ENCODE results near the gene MYOM1.
"Not testable (repeated sequence)": the region's sequence is repeated elsewhere in the genome, so short reads cannot be mapped to it uniquely, and the experiment has no call there.

The MYOM1 gene

DNA sequence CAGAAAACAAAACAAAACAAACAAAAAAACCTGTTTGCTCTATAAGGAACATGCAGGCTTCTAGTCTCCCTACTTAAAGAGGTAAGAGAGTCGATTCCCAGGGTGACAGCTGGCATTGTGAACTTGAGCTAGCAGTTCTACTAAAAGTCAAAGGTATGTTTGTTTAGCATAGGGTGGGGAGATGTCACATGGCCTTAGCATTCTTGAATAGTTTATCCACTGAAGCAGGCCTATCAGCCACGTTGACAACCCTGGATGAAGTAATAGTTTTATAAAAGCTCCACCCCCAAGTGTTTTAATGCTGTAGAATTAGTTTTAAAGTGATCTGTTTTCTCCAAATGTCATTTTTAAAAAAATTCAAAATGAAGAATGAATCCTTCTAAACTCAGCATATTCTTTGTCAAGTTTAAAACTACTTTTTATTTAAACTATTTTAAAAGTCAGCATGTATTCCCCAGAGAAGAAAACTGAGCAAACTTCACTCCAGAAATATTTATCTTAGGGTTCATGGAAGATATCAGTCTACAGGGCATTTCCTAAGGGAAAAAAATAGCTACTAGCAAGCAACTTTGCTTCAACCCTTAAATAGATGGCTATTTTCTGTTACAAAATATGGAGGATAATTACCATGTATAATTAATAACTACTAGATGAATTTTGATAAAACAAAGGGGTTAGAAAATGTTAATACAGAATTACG lies 1.7 kb downstream of the MYOM1 start:
- no peak for DNase-seq

DNA sequence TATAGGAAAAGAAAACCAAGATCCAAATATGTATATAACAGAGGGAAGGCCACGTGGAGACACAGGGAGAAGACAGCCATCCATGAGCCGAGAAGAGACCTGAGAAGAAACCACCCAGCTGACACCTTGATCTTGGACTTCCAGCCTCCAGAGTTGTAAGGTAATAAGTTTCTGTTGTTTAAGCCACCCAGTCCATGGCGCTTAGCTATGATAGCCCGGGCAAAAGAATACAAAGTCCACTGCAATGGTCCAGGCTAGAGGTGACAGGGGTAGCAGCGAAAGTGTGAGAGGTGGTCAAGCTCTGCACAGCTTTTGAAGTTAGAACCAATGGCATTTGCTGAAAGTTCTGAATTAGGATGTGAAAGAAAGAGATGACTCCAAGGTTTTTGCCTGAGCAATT lies 2.8 kb downstream of the MYOM1 start:
- DNase-seq = no peak

DNA sequence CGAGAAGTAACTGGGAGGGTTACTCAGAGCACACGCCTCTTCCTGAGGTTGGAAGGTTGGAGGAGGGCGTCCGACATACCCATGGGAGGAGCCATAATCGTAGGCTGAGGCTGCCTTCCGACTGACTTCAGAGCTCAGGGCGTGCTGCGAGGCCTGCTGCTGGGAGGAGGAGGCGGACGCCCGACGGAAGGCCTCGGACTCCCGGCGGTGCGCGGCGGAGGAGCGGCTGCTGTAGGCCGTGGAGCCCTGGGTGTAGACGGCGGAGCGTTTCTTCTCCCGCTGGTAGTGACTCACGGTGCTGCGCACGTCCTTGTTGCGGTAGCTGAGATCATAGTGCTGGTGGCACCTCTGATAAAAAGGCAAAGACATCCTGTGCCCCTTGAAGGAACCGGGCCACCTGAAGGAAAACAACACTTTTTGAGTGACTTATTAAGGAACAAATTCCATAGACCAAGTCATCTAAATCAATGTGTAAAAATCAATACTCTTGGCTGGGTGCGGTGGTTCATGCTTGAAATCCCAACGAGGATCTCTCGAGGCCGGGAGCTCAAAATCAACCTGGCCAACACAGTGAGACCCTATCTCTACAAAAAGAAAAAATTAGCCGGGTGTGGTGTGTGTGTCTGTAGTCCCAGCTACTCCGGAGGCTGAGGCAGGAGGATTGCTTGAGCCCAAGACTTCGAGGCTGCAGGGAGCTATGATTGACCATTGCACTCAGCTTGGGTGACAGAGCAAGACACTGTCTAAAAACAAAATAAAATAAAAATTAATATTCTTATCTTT lies 4.7 kb downstream of the MYOM1 start:
- no peak for DNase-seq

DNA sequence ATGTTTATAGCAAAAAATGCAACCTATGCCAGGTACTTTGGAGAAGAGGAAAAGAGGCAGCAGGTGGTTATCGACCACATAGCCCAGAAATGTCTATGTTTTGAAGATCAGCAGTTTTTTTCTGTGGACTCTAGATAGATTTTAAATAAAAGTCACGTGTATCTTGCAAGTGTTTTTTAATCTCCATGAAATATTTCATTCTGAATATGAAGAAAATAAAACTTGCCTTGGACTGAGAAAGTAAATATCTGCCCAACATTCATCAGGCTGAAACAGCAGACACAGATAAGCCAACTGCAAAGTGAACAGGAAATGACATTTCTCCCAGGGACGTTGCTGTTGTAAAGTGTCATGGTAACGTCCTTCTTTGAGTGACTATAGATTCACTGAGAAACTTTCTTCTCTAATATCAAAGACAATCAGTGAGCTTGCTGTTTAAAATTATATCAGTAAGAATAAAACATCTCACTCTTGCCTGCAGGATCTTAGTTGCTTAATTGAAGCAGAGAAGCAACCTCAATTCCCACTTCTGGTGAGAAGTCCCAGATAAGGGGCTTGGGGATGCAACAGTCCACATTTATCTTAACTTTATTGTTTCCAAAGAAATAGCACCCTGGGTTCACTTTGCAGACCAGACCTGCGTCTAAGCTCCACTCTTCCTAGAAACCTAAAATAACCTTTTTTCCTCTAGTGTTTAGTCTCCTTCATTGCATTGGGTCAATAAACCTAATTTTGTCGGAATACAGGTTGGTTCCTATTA lies 6.3 kb downstream of the MYOM1 start:
- no peak for DNase-seq

DNA sequence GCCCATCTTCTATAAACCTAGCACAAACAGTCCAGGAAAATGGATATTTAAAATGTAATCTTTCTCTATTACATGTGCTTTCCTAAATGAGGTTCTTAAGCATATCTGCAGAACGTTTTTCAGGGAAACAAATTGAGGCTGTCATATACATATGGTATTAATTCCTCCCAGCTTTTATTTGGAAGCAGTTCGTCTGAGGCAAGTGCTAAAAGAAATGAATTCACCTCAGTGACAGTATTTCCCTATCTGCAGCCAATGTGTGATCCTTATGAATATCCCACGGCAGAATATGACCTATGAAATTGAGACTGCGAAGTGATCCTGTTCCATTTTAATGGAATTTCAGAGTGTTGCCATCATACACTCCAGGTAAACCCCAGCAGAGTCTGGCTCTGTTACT lies 7.1 kb downstream of the MYOM1 start:
- no peak for DNase-seq

DNA sequence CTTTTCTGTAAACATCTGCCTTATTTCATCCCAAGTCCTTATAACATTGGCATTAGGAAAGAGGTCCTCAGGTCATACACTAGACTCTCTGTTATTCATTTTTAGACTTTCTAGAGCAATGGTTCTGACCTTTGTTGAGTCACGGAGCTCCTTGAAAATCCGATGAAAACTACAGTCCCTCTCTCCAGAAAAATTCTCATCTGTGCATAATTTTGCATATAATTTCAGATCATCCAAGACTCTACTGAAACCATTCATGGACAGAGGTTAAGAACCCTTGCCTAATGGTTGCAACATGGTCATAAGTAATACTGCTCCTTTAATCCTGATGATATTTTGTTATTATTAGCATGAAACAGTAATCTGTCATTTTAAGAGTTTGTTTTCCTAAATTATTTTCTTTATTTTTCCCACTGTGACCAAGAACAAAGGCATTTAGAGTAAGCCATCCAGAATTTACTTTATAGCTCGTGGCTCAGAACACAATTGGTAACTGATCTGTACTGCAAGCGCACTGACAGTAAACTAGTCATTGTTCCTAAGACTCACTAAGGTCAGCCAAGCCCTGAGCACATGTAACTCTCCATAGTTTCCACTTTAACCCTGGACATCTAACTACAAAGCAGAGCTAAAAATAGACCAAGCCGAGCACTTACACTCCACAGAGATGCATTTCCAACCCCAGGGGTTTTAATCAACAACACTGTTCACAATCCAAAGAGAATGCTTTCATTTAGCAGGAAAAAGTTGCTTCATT lies 8.4 kb downstream of the MYOM1 start:
- no peak for DNase-seq

DNA sequence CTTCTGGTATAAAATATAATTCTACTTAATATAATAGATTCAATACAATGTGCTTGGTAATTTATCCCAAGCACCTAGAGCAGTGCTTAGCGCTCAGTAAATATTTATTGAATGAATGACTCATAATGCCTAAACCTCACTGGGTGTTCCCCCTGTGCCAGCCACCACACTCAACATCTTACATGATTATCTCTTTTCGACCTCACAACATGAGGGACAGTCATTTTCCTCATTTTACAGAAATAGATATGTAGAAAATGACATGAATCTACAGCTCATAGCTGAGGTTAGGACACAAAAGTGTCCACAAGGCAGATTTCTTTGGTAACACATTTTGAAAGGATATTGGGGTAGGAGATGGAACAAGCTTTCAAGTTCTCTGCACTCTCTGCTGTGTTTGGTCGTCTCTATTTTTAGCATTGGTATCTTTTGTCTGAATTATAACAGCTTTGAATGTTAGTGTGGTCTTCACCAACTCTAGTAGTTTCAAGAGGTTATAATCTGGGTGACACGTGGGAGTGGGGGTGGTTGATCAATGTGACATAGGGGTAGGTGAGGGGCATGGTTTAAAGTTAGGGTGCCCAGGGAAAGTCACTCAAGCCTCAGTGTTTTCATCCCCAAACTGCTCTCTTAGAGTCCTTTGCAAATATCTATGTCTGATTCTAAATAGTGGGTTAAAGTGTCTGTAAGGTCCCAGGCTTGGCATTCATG lies 9.8 kb downstream of the MYOM1 start:
- no peak for DNase-seq

DNA sequence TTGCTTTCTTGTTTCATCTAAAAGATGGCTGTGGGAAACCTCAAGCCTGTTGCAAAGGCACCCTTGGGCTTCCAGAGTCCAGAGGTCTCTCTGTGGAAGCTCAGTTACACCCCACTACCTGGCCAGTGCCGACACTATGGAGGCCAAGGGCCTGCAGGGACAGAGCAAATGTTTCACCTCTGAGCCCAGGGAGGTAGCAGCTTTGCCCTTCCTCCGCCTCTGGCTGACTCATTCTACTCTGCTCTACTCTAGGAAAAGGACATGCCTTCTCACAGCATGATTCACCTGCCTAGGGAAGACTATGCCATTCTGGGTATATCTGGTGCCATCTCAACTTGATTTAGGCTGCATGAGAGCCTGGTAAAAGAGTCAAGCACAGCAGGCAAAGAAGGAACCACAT lies 12.2 kb downstream of the MYOM1 start:
- DNase-seq = no peak

DNA sequence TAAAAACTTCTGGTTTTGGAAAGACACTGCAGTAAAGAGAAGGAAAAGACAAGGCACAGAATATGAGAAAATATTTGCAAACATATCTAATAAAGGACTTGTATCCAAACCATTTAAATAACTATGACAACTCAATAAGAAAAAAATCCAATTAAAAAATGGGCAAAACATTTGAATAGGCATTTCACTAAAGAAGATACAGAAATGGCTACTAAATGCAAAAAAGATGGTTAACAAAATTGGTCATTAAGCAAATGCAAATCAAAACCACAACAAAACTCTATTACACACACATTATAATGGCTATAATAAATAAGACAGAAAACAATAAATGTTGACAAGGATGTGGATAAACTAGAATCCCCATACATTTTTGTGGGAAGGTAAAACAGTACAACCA lies 14.5 kb downstream of the MYOM1 start:
- DNase-seq = no peak

DNA sequence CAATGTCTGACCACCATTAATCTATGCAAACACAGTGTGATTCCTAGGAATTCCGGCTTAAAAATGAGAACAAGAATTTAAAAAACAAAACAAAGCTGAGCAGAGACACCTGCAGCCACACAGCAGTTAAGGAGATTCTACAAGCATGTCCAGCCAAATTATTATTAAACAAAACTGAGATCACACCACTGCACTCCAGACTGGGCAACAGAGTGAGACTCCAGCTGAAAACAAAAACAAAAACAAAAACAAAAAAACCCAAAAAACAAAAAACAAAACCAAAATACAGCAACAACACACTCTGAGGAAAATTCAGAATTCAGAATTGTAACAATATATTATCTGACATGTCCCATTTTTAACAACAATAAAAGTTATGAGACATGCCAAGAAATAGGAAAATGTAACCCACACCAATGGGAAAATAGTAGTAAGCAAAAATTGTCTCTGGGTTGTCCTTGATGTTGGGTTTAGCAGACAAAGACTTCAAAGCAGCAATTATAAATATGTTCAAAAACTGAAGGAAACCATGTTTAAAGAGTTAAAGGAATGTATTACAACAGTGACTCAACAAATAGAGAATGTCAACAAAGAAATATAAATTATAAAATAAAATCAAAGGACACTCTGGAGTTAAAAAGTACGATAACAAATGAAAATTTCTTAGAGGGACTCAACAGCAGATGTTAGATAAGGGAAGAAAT lies 19.7 kb downstream of the MYOM1 start:
- DNase-seq = no peak

DNA sequence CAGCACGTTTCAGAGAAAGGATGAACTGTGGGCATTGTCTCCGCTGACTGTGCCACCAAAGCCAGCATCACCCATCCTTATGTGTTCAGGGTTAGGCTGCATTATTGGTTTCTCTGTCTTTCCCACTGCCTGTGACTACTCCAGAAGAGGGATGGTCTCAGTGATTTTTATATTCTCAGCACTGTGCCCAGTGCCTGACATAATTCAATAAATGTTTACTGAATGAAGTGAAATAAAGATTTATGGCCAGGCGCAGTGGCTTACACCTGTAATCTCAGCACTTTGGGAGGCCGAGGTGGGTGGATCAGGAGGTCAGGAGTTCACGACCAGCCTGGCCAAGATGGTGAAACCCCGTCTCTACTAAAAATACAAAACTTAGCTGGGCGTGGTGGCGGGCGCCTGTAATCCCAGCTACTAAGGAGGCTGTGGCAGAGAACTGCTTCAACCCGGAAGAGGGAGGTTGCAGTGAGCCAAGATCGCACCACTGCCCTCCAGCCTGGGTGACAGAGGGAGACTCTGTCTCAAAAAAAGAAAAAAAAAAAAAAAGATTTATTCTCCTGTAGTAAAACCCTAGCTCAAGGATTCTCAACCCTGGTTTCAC lies 21.4 kb downstream of the MYOM1 start:
- DNase-seq = not testable (repeated sequence)

DNA sequence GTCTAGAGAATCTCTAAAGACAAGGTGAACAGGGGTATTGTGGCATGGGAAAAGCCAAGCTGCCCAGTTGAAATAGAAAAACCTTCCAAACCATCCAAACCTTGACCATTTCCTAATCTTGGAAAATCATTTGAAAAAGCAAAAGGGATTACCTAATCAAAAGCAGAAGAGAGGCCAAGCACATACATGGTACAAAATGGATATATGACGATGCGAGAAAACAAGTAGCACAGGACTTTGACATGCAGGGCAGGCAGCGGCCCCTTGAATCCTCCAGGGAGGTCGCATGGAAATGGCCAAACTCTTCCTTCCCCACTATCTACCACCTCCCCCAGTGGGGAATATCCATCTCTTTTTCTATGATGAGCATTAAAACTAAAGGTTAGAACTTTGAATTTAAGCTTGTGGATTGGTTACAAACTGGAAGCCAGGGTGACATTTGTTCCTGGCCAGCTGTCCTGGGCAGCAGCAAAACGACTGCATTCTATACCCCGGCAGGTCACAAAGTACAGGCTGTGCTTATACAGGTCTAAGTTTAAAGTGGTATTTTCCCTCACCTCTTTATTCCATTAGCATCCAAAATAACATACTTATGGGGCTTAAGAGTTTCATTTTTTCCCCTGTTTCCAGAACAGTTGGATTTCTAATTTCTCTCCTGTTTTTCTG lies 24.7 kb downstream of the MYOM1 start:
- no peak for DNase-seq

DNA sequence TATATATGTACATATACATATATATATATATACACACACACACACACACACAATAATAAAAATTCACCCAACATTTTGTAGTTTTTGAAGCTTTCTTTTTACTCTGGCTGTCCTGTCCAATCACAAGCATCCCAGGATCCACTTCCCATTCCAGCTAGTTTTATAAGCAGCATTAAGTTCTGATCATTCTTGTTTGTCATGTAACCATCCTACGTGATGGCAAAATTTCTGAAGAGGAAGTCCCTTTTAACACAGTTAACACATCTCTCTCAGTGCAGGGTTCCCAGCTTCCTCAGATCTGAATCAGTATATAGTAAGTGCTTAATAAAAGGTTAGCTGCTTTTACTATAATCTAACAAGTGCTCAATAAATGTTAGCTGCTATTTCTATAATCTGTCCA lies 26.4 kb downstream of the MYOM1 start:
- no peak for DNase-seq

DNA sequence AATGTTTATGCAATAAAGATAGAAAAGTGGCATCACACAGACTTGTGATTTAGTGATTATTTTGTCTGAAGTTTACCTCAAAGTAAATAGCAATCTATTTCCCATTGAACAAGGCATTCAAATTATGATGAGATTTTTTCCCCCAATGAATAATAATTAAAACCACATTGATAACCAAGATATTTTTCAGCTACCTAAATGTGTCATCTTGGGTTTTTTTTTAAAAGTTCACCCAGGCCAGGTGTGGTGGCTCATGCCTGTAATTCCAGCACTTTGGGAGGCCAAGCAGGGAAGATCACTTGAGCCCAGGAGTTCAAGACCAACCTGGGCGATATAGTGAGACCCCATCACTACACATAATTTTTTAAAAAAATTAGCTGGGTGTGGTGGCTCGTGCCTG lies 27.0 kb downstream of the MYOM1 start:
- DNase-seq = no peak

DNA sequence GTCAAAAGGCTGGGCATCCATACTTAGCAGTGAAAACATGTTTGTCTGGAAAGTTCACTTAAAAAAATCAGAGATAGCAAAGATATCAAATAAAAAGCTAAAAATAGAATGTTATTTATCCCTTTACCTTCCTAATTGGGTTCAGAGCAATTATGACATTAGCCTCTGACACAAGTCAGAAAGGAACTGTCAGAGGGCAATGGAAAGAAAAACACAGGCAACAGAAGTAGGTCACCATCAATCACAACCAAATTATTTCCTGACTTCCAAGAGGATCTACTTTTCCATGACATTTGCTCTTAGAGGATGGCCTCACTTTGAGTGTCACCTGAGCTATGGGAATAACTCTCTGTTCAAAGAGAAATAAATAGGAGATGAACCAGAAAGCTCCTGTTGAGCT lies 27.5 kb downstream of the MYOM1 start:
- no peak for DNase-seq

DNA sequence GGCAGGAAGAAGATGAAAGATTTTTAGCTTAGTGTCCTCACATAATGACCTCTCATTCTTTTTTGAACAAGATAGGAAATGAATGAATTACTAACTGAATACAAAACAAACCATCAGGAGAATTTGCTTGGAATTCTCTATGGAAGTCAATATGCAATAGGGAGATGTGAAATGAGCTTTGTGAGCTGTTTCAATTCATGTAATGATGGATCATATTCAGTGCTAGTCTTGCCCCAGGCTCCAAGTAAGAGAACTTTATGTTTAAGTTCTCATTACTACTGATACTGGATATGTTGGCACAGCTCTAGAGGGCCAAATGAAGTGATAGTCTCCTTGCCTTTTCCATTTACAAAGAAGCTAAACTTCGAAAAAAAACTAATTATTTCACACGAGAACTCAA lies 29.2 kb downstream of the MYOM1 start:
- no peak for DNase-seq

DNA sequence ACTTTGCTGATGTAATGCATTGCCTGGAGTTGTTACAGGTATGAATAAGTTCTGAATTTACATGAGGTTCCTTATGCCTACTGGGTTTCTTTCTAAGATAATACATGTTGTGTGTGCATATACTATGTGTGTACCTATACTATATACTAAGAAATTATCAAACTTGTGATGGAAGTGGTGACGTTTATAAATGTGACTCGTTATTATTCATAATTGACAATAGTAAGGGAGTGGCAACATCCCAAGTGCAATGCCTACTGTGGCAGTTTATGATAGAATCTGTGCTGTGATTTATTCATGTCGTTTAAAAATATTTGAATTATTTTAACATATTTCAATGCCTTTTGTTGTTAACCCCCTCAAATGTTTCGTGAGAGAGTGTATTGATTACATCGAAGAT lies 29.9 kb downstream of the MYOM1 start:
- DNase-seq = no peak

DNA sequence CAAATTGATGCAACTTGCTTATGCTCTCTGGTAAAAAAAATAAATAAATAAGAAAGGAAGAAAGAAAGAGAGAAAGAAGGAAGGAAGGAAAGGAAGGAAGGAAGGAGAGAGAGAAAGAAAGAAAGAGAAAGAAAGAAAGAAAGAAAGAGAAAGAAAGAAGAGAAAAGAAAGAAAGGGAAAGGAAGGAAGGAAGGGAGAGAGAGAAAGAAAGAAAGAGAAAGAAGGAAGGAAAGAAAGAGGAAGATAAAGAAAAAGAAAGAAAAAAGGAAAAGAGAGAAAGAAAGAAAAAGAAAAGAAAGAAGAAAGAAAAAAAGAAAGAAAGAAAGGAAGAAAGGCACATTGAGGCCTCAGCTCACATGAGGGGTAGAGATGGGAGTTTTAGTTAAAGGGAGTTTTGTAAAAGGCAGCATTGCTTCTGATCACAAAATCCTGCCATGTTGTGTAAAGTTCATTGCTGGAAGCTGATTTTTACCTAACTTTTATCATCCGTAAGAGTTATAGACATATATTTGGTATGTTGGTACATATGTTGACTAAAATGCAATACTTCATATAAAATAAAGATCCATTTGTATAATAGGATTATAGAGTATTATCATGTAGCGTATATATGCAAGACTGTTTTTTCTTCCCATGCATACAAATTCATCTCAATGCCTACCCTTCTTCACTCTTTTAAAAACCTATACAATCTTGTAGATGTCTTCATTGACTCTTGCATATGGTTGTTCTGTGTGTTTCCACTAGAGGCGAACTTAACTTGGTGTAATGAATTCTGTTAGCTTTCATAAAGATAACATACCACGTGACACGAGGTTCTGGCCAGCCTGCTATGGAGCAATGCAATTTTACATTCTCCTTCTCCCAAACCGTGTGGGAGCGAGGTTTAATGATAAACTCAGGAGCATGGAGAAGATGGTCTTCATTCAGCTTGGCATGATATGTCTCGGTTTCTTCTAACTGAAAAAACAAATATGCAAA lies 32.8 kb downstream of the MYOM1 start:
- DNase-seq = no peak

DNA sequence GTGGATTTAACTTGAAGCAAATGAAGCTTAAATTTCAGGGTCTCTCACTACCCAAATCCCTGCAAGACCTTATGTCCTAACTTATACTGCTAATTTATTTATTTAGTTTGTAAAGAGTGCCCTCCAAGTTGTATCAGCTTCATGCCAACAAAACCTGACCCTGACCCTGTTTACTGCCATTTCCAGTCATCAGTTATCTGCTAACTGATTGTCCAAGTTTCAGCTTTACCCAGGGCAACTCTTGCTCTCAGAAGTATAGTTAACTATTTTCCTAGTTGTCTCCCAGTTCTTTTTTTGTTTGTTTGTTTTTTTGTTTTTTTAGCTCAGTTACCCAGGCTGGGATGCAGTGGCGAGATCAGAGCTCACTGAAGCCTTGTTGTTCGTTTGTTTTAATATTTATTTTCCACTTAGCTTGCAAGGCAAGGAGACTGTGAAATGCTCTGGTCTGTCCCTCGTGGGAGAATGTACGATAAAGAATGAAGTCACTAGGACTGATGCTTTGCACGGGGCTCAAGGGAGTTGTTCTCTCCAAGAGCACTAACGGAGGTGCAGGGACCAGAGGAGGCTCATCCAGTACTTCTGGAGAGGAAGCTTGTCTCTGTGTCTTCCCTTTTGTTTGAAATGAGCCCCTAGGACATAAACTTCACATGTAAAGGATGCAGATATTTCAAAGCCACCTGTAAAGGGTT lies 35.3 kb downstream of the MYOM1 start:
- no peak for DNase-seq
